ENCODE results near the gene SMIM11.
"Not testable (repeated sequence)": the region's sequence is repeated elsewhere in the genome, so short reads cannot be mapped to it uniquely, and the experiment has no call there.

The SMIM11 gene

DNA sequence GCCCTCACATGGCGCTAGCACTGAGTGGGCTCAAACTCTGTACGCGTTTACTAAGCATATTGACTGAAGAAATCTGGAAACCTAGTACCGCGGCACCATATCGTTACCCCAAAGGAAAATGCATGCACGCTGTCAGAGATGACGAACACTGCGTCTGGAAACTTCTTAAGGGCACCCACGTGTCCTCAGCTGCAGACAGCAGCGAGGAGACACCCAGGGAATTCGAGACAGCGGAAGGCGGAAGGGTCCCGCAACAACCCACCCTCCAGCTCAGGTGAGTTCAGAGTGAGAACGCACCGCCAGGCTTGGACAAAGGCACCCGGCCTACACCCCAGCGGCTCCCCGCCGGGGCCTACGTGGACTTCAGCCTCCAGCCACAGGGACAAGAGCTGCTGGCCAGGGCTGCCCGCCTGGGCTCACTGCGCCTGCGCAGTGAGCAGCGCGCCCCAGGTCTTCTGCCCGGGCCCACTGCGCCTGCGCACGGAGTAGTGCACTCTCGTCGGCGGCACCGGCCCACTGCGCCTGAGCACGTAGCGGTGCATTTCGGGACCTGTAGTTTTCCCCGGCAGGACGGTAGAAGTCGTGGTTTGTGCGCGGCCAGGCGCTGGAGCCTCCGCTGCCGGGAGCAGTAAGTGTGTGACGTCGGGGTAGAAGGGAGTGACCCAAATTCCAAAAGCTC, at the start of gene SMIM11:
Gene SMIM11, plus strand, starts transcription at position 568 of the 679 bp plus-strand sequence. CDS start 3,998 bp downstream, outside the sequence.
- not testable (repeated sequence) for DNase-seq

- DNase-seq: no peak
Observed at GRCh38 chr21:34330055-34330454, 45.3 kb upstream of the SMIM11 start.

- no peak for DNase-seq
Observed at GRCh38 chr21:34331726-34332125, 43.6 kb upstream of the SMIM11 start.

DNA sequence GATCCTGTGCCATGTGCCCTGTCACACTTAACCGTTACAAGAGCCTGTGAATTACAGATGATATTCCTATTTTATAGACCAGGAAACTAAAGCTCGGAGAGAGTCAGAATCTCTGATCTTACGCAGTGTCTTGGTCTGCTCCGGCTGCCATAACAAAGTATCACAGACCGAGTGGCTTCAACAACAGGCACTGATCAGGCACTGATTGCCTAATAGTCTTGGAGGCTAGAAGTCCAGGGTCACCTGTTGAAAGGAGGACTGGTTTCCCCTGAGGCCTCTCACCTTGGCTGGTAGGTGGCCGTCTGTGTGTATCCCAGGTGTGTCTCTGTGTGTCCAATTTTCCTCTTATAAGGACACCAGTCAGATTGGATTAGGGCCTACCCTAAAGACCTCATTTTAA, 43.0 kb upstream of the SMIM11 start:
- no peak for DNase-seq

DNA sequence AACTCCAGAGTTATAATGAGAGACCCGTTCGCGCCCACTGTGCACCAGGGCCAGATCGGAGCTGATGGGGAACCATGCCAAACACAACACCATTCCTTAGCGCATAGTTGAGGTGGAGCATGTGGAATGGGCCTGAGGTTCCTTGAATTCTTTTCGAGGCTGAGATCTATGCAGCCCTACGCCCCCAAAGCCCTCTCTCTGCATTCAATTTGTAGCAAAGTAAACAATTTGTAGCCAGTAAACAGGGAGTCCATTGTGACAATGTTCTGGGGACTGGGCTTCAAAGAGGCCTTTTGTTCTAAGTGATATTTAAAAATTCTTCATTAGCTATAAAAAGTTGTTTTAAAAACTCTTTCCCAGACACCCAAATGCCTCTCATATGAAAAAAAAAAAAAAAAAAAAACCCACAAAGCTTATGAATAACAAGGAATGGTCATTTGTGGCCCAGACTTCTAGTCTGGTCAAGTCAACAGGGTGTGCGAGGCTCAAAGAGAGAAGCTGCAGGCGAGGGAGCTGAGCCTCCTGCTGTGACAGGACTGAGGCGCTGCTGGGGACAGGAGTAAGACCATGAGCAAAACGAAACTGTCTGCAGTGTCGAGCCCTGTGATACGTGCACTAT, 42.1 kb upstream of the SMIM11 start:
- DNase-seq: no peak

DNA sequence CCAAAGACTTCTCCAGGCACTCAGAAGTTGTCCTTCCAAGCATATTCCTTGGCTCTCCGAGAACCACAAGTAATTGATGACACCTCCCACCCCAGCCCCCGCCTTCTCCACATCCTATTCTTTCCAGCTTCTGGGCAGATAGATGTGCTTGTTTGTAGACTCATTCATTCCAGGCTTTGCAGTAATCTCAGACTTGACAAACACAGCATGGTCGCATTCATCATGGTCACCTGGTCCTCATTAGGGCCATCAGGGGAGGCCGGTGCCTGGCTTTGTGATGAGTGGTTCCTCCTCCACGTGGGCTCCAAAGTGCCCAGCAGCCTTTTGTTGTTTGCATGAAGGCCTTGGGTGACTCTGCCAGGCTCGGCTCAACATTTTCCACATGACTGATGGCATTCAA, 40.0 kb upstream of the SMIM11 start:
- DNase-seq: no peak

DNA sequence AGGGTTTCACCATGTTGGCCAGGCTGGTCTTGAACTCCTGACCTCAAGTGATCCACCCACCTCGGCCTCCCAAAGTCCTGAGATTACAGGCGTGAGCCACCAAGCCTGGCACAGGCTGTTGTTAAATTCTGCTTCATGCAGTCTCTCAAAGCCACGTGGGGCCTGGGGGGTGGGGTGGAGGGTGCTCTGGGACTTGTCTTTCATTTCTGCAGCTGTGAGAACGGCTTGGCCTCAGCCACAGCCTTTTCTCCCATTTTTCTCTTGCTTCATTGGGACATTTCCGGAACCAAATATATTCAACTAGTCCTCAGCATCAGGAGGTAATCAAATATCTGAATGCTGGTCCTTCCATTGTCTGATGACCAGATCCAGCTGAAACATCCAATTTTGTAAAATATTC, 39.1 kb upstream of the SMIM11 start:
- DNase-seq: no peak

- no peak for DNase-seq
Observed at GRCh38 chr21:34336756-34337391, 38.4 kb upstream of the SMIM11 start.

DNA sequence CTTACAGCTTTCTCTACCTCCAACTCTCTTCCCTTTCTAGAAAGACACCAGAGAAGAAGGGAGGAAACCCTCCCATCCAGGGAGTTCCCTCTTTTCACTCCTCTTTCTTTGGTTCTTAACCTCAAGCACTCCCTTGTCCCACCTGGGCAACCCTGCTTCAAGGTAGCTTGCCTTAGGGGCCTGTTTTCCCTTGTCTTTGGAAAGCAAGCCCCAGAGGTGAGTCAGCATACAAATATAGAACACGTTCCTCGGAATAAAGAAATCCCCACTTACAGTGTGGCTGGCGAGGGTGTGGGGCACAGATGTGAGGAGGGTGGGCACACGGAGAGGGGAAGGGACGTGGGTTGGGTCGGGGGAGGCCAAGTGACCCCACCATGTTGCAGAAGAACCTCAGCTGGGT, 37.6 kb upstream of the SMIM11 start:
- no peak for DNase-seq

- no peak for DNase-seq
Observed at GRCh38 chr21:34338226-34338625, 37.1 kb upstream of the SMIM11 start.

- DNase-seq: no peak
Observed at GRCh38 chr21:34340061-34340460, 35.2 kb upstream of the SMIM11 start.

DNA sequence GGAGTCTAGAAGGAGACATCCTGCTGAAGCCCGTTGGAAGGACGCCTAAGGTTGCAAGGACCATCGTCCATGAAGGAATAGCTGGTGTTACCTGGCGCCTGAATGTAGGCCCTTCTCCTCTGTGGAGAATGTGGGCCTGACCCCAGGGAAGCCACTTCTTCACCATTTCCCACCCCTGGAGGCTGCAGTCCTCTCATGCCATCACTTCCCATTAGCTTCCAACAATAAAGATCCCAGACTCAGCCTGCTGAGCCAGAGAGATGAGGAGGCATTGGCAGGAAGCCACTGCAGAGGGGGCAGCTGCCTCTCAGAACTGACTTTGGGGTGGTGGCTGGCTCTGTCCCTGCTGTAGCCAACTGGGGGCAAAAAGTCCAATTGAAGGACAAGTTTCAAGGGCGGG, 32.8 kb upstream of the SMIM11 start:
- DNase-seq: no peak

DNA sequence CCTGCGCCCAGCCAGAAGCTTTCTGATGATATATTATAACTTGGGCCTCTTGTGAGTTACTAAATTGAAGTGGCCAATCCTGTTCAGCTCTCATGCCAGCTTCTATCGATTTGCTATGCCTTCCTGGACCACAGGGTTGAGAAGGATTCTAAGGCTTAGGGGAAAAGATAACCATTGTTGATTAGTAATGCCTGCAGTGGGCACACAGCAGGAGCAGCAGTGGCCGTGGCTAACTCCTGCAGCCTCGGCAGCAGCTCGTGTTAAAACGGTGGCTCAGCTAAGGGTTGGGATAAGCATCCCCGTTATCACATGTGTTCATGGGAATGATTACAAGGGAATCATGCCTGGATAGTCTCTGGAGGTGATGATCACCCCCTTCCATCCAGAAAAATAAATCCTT, 32.0 kb upstream of the SMIM11 start:
- DNase-seq: no peak

DNA sequence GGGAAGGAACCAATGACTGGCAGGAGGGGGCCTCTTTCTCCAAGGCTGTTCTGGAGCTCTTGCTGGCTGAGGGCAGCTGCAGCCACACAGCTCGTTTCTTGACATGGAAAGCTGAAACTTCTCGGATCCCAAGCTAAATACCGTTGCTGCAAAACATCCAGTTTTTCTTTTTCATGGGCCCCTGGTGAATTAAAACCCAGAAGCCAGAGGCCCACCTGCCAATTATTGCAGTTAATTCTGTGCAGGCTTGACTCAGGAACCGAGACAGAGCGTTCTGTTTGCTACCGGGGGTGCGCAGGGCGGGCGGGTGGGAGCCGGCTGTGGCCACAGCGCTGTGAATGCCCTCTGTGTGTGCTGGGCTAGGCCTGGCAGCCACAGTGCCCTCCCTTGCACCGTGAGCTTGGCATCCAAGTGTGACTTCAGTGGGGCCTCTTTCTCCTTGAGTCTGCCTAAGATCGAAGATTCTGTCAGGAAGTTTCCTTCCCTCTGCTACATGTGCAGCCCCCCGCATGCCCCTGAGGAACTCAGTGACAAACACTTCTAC, 31.4 kb upstream of the SMIM11 start:
- DNase-seq: no peak

- DNase-seq: no peak
Observed at GRCh38 chr21:34344584-34344983, 30.7 kb upstream of the SMIM11 start.

DNA sequence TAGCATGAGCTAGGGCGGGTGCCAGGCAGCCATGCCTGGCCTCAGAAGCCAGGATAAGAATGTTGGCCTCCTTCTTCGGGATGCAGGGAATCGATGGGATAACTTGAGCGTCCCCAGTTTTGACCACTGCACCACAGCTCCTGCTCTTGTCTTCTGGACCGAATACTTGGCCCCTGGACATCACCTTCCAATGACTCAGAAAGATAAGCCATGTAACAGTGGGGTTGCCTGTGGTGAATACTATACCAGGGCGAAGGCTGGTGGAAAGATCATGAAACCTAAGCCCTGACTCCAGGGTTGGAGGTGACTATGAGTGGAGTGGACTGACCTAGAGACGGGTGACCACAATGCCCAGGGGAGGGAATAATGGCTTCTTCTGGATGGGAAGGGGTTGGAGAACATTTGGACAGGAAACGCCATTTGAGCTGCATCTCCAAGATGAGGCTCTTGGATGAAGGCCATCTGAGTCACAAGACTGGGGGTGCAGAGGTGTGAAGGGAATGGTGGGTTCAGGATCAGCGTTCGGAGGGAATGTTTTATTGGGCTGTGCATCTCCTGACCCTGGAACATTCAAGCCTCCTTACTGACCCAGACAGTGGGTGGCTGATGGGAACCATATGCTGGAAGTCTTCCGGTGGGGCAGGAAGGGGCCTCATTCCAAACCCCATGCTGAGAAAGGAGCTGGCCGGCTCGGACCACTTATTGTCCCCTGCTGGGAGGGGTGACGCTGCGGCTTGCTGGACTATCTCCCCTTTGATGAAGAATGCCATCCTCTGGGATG, 30.0 kb upstream of the SMIM11 start:
- no peak for DNase-seq

DNA sequence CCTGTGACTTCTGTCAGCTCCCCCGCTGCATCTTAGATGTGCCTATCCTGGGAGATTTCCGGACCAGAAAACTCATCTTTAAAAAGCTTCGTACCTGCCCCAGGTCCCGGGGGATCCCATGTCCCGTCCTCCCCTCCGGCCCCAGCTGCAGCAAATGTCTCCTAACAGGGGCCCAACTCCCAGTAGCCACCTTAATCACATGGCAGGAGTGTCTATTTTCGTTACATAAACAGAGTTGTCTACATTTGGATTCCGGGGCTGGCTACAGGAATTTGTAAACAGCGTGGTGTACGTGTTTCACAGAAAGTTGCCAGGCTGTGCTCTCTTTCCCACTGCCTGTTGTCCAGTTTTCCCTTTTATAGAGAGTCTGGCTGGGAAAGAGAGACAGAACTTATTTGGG, 29.4 kb upstream of the SMIM11 start:
- DNase-seq: no peak

- no peak for DNase-seq
Observed at GRCh38 chr21:34348890-34349519, 26.3 kb upstream of the SMIM11 start.

- peak in 1 of 2 donors; percentile 12 for DNase-seq
Observed at GRCh38 chr21:34351786-34352241, 23.5 kb upstream of the SMIM11 start.

GRCh38 chr21:34352556-34352955, 22.8 kb upstream of the SMIM11 start:
- no peak for DNase-seq

GRCh38 chr21:34353182-34353581, 22.1 kb upstream of the SMIM11 start:
- DNase-seq: no peak

DNA sequence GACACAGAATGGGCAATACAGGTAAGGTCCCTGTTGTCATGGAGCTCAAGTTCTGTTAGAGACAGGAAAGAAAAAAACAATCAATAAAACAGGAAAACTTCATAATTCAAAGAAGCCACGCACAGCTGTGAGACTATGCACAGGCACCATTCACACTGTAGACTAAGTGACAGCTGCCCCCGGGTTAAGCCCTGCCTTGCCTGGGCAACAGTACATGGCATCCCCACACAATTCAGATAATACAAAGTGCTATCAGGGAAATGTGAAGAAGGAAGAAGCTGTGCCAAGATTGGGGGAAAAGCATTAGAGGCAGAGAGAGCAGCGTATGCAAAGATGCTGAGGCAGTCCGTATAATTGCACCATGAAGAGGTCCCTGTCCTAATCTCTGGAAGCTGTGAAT, 20.5 kb upstream of the SMIM11 start:
- DNase-seq: no peak

DNA sequence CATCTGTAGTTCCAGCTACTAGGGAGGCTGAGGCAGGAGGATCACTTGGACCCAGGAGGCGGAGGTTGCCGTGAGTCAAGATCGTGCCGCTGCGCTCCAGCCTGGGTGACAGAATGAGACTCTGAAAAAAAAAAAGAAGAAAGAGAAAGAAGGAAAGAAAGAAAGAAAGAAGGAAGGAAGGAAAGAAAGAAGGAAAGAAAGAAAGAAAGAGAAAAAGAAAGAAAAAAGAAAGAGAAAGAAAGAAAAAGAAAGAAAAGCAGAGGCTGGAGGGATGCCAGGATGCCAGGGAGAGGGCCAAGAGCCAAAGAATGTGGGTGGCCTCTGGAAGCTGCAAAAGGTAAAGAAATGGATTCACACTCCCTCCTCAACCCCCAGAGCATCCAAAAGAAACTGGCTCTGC, 19.7 kb upstream of the SMIM11 start:
- no peak for DNase-seq
